SK-N-MC (cell line): ENCODE results near the gene NHSL2.

Source experiments
- EZH2 ChIP-seq: fragments of 200-600 bp; sonication (generic); IDR thresholded peaks from one replicate; pipeline ENCODE4 v1.6.1; 2017; ENCODE audit warnings: antibody characterized with exemption
- POLR2AphosphoS5 ChIP-seq: IDR thresholded peaks from 2 replicates; pipeline ENCODE4 v1.6.1; 2012; ENCODE audit warnings: mild to moderate bottlenecking, low read depth, low read length, borderline replicate concordance

DNA sequence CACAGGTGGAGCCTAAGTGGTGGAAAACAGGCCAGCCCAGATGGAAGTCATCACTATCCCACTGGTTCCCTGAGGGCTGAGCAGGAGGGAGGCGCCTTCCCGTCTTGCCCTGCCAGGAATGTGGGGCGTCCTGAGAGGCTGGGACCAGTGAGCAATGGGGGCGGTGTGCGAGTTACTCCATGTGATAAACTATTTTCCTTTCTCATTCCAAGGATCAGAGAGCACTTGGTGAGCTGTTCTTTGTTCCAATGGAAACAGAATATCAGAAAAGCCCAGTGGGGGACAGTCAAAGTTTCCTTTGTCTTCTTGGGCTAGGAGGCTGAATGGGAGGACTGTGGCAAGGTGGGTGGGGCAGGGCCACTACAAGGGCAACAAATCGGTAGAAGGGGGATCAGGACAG is 86.2 kb downstream of the NHSL2 start:
- TF ChIP-seq POLR2AphosphoS5 = no peak
- TF ChIP-seq EZH2 = no peak
